Kasumi-1 (cell line): ENCODE data around the gene ABCG2.
"Not testable (repeated sequence)": the region's sequence is repeated elsewhere in the genome, so short reads cannot be mapped to it uniquely, and the experiment has no call there.

Experiments used
- DNase-seq, 2 experiments: peaks; one replicate each; lab custom pipeline; 2025; lab: John Stamatoyannopoulos, UW

ABCG2 gene

GRCh38 chr4:88110826-88111225 is 47.6 kb downstream of the ABCG2 start:
- DNase-seq = no peak

- no peak for DNase-seq
These were observed 49.1 kb downstream of the ABCG2 start for GRCh38 chr4:88109123-88109881.

GRCh38 chr4:88108747-88109122 is 49.7 kb downstream of the ABCG2 start:
- DNase-seq = no peak

- DNase-seq = not testable (repeated sequence)
These were observed 50.4 kb downstream of the ABCG2 start for GRCh38 chr4:88108108-88108465.

GRCh38 chr4:88107406-88108107 is 50.9 kb downstream of the ABCG2 start:
- no peak for DNase-seq

GRCh38 chr4:88106205-88106604 is 52.2 kb downstream of the ABCG2 start:
- no peak for DNase-seq

GRCh38 chr4:88104902-88105610 is 53.4 kb downstream of the ABCG2 start:
- no peak for DNase-seq

GRCh38 chr4:88102026-88102425 is 56.4 kb downstream of the ABCG2 start:
- DNase-seq = no peak

- peak; percentile 50 to 72 for DNase-seq
These were observed 57.3 kb downstream of the ABCG2 start for GRCh38 chr4:88101165-88101564.

GRCh38 chr4:88098993-88099752 is 59.3 kb downstream of the ABCG2 start:
- no peak for DNase-seq

GRCh38 chr4:88097781-88098180 is 60.7 kb downstream of the ABCG2 start:
- no peak for DNase-seq

- no peak for DNase-seq
These were observed 61.1 kb downstream of the ABCG2 start for GRCh38 chr4:88097301-88097700.

GRCh38 chr4:88093874-88094273 is 64.6 kb downstream of the ABCG2 start:
- DNase-seq = no peak

GRCh38 chr4:88091378-88091777 is 67.1 kb downstream of the ABCG2 start:
- no peak for DNase-seq

- peak; percentile 8 to 12 for DNase-seq
These were observed 67.5 kb downstream of the ABCG2 start for GRCh38 chr4:88090898-88091297.

- no peak for DNase-seq
These were observed 71.4 kb downstream of the ABCG2 start for GRCh38 chr4:88087004-88087403.

GRCh38 chr4:88080626-88081025 is 77.8 kb downstream of the ABCG2 start:
- no peak for DNase-seq

GRCh38 chr4:88078579-88078978 is 79.9 kb downstream of the ABCG2 start:
- DNase-seq = no peak

GRCh38 chr4:88077911-88078524 is 80.4 kb downstream of the ABCG2 start:
- no peak for DNase-seq

- DNase-seq = no peak
These were observed 83.1 kb downstream of the ABCG2 start for GRCh38 chr4:88075336-88075735.

- DNase-seq = no peak
These were observed 88.4 kb downstream of the ABCG2 start for GRCh38 chr4:88070031-88070430.

- no peak for DNase-seq
These were observed 94.0 kb downstream of the ABCG2 start for GRCh38 chr4:88064410-88064809.
